K562 (cell line): Measurements from ENCODE around the gene PLEKHA8. TPM values are rescaled to one million over a fixed set of nuclear protein-coding genes. Genes with fewer than 3 reads are reported as not detected.
A peak's percentile ranks its signal among the peaks of the same experiment; 100 is the strongest.

Source experiments
- ATAC-seq: fragments of 200-7000 bp; cut with Tn5 transposase; 3 replicates; pipeline ENCODE4 v1.9.1; 2020; ENCODE audit warnings: moderate library complexity
- BruUV-seq: library from RNA; stranded (reverse); fragments of 400-500 nt; replicated peaks from 2 replicates; lab custom pipeline; 2021; lab: Mats Ljungman, UMichigan
- CTCF ChIA-PET: fragments of 300-600 bp; formaldehyde crosslinking; extraction: SDS; loops from one replicate; lab custom pipeline; 2021; ENCODE audit warnings: low intra/inter-chr PET ratio; lab: Yijun Ruan, JAX
- POLR2A ChIA-PET: fragments of 300-600, 350-650 bp; sonication (Branson Sonifier 250); formaldehyde crosslinking; extraction: SDS; loops from one replicate; lab custom pipeline; 2021; ENCODE audit warnings: antibody characterized with exemption, inconsistent platforms; lab: Yijun Ruan, JAX
- DNase-seq, 4 experiments: peaks; one replicate each; pipeline versions ENCODE4 v3.0.0 to v3.0.0-alpha.2; 2011 to 2018; ENCODE audit warnings: low spot score in 3 of 4, mixed read lengths in 3 of 4; ENCODE audit errors: extremely low read depth in 1 of 4
- FAIRE-seq: peaks from 2 replicates; lab custom pipeline; 2011; peaks lifted over from hg19 to GRCh38; lab: Jason Lieb, UNC
- H2AFZ ChIP-seq: 2 replicates; pipeline ENCODE4 v1.6.0; 2011; ENCODE audit warnings: low read depth, low read length, control low read depth, inconsistent platforms
- H3K27ac ChIP-seq: fragments of 200-600 bp; 3 replicates; pipeline ENCODE4 v1.8.0; 2011; ENCODE audit warnings: low read depth, mild to moderate bottlenecking, control low read depth, inconsistent platforms, low read length, moderate library complexity, mixed read lengths; ENCODE audit errors: extremely low read depth
- H3K27me3 ChIP-seq, 2 experiments: fragments of 300-600 bp in 1 of 2; 2 replicates in 1 of 2; 3 replicates in 1 of 2; pipeline versions ENCODE4 v1.6.0 to v1.8.0; 2011; ENCODE audit warnings: inconsistent platforms in 2 of 2, low read length in 2 of 2, mild to moderate bottlenecking in 1 of 2, mixed read lengths in 1 of 2, moderate library complexity in 1 of 2; ENCODE audit not compliant: control insufficient read depth in 2 of 2, insufficient read depth in 2 of 2
- H3K36me3 ChIP-seq: fragments of 300-600 bp; 3 replicates; pipeline ENCODE4 v1.8.0; 2011; ENCODE audit warnings: mild to moderate bottlenecking, low read length, inconsistent platforms; ENCODE audit not compliant: control insufficient read depth, insufficient read depth
- H3K4me1 ChIP-seq, 2 experiments: fragments of 200-600 bp in 1 of 2; replicated peaks in 1 of 2; 2 replicates in 1 of 2; 3 replicates in 1 of 2; pipeline versions ENCODE4 v1.5.1 to v1.8.0; 2011; ENCODE audit warnings: inconsistent platforms in 2 of 2, low read length in 2 of 2, mild to moderate bottlenecking in 1 of 2, mixed read lengths in 1 of 2, moderate library complexity in 1 of 2; ENCODE audit not compliant: control insufficient read depth in 2 of 2, insufficient read depth in 2 of 2
- H3K4me2 ChIP-seq: 2 replicates; pipeline ENCODE4 v1.6.1; 2011; ENCODE audit warnings: low read length, control low read depth, inconsistent platforms, mixed read lengths; ENCODE audit not compliant: insufficient read depth
- H3K4me3 ChIP-seq: fragments of 200-600 bp; sonication (generic), shearing (Covaris generic); 2 replicates; pipeline ENCODE4 v1.5.1; 2016; ENCODE audit warnings: control low read depth, inconsistent platforms
- H3K79me2 ChIP-seq: fragments of 200-600 bp; 3 replicates; pipeline ENCODE4 v1.8.0; 2011; ENCODE audit warnings: low read length, inconsistent platforms; ENCODE audit not compliant: control insufficient read depth, insufficient read depth
- H3K9ac ChIP-seq, 2 experiments: 2 replicates each; pipeline versions ENCODE4 v1.6.0 to v1.6.1; 2011; ENCODE audit warnings: low read depth in 2 of 2, low read length in 2 of 2, control low read depth in 1 of 2, inconsistent platforms in 1 of 2, mild to moderate bottlenecking in 1 of 2, mixed read lengths in 1 of 2; ENCODE audit not compliant: insufficient read depth in 1 of 2
- H3K9me1 ChIP-seq: one replicate; pipeline ENCODE4 v1.6.0; 2011; ENCODE audit warnings: inconsistent platforms, mild to moderate bottlenecking, low read length, moderate library complexity; ENCODE audit not compliant: control insufficient read depth, insufficient read depth
- H3K9me3 ChIP-seq: replicated peaks from 2 replicates; pipeline ENCODE4 v1.5.1; 2011; ENCODE audit warnings: low read depth, low read length, inconsistent platforms; ENCODE audit not compliant: control insufficient read depth, insufficient read depth
- H4K20me1 ChIP-seq: replicated peaks from 2 replicates; pipeline ENCODE4 v1.6.1; 2011; ENCODE audit warnings: low read length, inconsistent platforms, mixed read lengths; ENCODE audit not compliant: control insufficient read depth, insufficient read depth
- AFF1 ChIP-seq, 2 experiments: fragments of 450-650 bp; IDR thresholded peaks; 2 replicates each; pipeline ENCODE4 v1.6.1; 2018; ENCODE audit warnings: mild to moderate bottlenecking in 2 of 2, low read depth in 1 of 2; ENCODE audit not compliant: partially characterized antibody in 2 of 2
- C11orf30 ChIP-seq: fragments of 450-650 bp; IDR thresholded peaks from 2 replicates; pipeline ENCODE4 v1.6.1; 2016; ENCODE audit warnings: low read depth, mild to moderate bottlenecking
- CHCHD3 ChIP-seq: fragments of 250-450 bp; sonication (Bioruptor Pico); IDR thresholded peaks from 2 replicates; pipeline ENCODE4 v2.1.2; 2022; ENCODE audit warnings: mild to moderate bottlenecking
- ELK1 ChIP-seq: sonication (generic); formaldehyde crosslinking; IDR thresholded peaks from 2 replicates; pipeline ENCODE4 v1.8.1; 2022; ENCODE audit warnings: missing genetic modification reagents
- ID3 ChIP-seq, 2 experiments: fragments of 250-450 bp in 1 of 2; fragments of 450-650 bp in 1 of 2; sonication (Bioruptor Pico) in 1 of 2; IDR thresholded peaks; 2 replicates each; pipeline versions ENCODE4 v1.6.1 to v1.8.0; 2016 to 2021; ENCODE audit warnings: mild to moderate bottlenecking in 2 of 2, moderate library complexity in 2 of 2, missing compliant biosample characterization in 1 of 2, missing genetic modification characterization in 1 of 2
- IFI16 ChIP-seq: fragments of 250-450 bp; sonication (Bioruptor Pico); IDR thresholded peaks from 2 replicates; pipeline ENCODE4 v2.1.2; 2022; ENCODE audit warnings: mild to moderate bottlenecking, inconsistent platforms
- NELFE ChIP-seq: IDR thresholded peaks from 2 replicates; pipeline ENCODE4 v1.6.1; 2011; ENCODE audit warnings: mild to moderate bottlenecking; ENCODE audit not compliant: insufficient read depth, insufficient read length
- PTTG1 ChIP-seq: fragments of 450-650 bp; IDR thresholded peaks from 2 replicates; pipeline ENCODE4 v1.6.1; 2016; ENCODE audit warnings: low read depth, mild to moderate bottlenecking, missing genetic modification characterization, missing compliant biosample characterization
- RBFOX2 ChIP-seq: fragments of 200-400 bp; formaldehyde crosslinking; IDR thresholded peaks from 2 replicates; pipeline ENCODE4 v1.6.1; 2017; ENCODE audit warnings: low read depth, mild to moderate bottlenecking, low read length, moderate library complexity
- SNAPC5 ChIP-seq: fragments of 250-450 bp; sonication (Bioruptor Pico); IDR thresholded peaks from 2 replicates; pipeline ENCODE4 v1.8.0; 2021; ENCODE audit warnings: moderate library complexity, mild to moderate bottlenecking, inconsistent platforms
- WHSC1 ChIP-seq: IDR thresholded peaks from one replicate; pipeline ENCODE4 v1.6.1; 2012; ENCODE audit warnings: low read length, control low read depth, inconsistent platforms
- ZBTB7A ChIP-seq: IDR thresholded peaks from 2 replicates; pipeline ENCODE4 v1.6.1; 2011; ENCODE audit warnings: low read depth, mild to moderate bottlenecking, low read length, moderate library complexity, borderline replicate concordance; ENCODE audit not compliant: control insufficient read depth
- ZNF589 ChIP-seq: fragments of 200-800 bp; sonication (Bioruptor generic); IDR thresholded peaks from 2 replicates; pipeline ENCODE4 v1.6.1; 2016; ENCODE audit warnings: low read depth, missing genetic modification characterization, missing compliant biosample characterization
- ZNF785 ChIP-seq: fragments of 250-450 bp; sonication (Bioruptor Pico); IDR thresholded peaks from 2 replicates; pipeline ENCODE4 v1.4.0; 2020; ENCODE audit warnings: mild to moderate bottlenecking
- ZZZ3 ChIP-seq: fragments of 450-650 bp; IDR thresholded peaks from 2 replicates; pipeline ENCODE4 v1.6.1; 2016; ENCODE audit warnings: antibody characterized with exemption, mild to moderate bottlenecking, moderate library complexity
- WGBS: fragments of 100-300 bp; shearing (Covaris generic); methylation state at CpG from one replicate; pipeline ENCODE4 v1.1.6; 2016; ENCODE audit warnings: low coverage, mixed read lengths; ENCODE audit not compliant: insufficient coverage; ENCODE audit errors: missing lambda C conversion rate; 5-methylcytosine and 5-hydroxymethylcytosine counted together
- in situ Hi-C: fragments of 300-500 bp; cut with MboI; formaldehyde crosslinking; loops from 4 replicates; pipeline ENCODE4 v1.15.0; 2018; ENCODE audit warnings: inconsistent platforms, mixed read lengths
- intact Hi-C: fragments of 100-400 bp; cut with micrococcal nuclease; formaldehyde crosslinking; loops from 2 replicates; pipeline ENCODE4 v1.14.2; 2022
- polyA plus RNA-seq, 8 experiments: library from polyadenylated mRNA; depleted of rRNA in 4 of 8; stranded (reverse) in 5 of 8; unstranded in 3 of 8; fragments of >200 nt; fragmentation: Nextera tagmentation in 2 of 8; fragmentation: Illumina TruSeq in 1 of 8; extraction: Ambion mirVana in 2 of 8; extraction: Trizol in 1 of 8; gene quantifications; 2 replicates each; pipeline versions ENCODE4 v1.2.1 to v1.2.3, GENCODE V29; 2011 to 2014; ENCODE audit warnings: inconsistent platforms in 1 of 8, missing spikeins in 1 of 8
- total RNA-seq, 7 experiments: library from RNA; depleted of rRNA in 6 of 7; stranded (reverse); fragments of >200 nt in 6 of 7; fragmentation: Illumina TruSeq in 2 of 7; extraction: Trizol in 2 of 7; gene quantifications; 2 replicates each; pipeline versions ENCODE4 v1.2.1 to v1.2.3, GENCODE V29; 2011 to 2021; ENCODE audit warnings: low replicate concordance in 1 of 7

PLEKHA8 gene
- total and polyA plus RNA-seq, 9 of the 15 experiments (the other 6 are each of a cell fraction or from before 2014, with no cell fraction given), result 3.2 to 16.3 (median 11.8) TPM

- POLR2A ChIA-PET, result interaction anchor here (0.6 to 2.4 kb wide), 3 partner anchors 11 to 665 kb away, joined by 3 to 13 read pairs (median 11); no protein-coding TSS in a partner anchor
- Histone ChIP-seq H3K4me3 (peak within 1 kb of the TSS; percentile 76), H3K9me3 (no peaks in the 10 kb centered on the region), H3K79me2 (peaks cover 7% of the 10 kb centered on the region; the same call in 2 of the 3 replicates), H4K20me1 (no peaks in the 10 kb centered on the region), H3K9ac (peak within 1 kb of the TSS; percentile 72 to 95), H3K36me3 (no peaks in the 10 kb centered on the region), H3K27ac (peak within 1 kb of the TSS; percentile 68; the same call in 2 of the 3 replicates), H2AFZ (peak within 1 kb of the TSS; percentile 88), H3K4me2 (peak within 1 kb of the TSS; percentile 81), H3K27me3 (no peaks in the 10 kb centered on the region), H3K4me1 (peaks cover 5 to 16% of the 10 kb centered on the region in 2 experiments; a peak in 4 of 5 replicates), H3K9me1 (no peaks in the 10 kb centered on the region)
- CTCF ChIA-PET, result interaction anchor here (0.6 kb wide), 1 partner anchor 427 kb away, joined by 3 read pairs; no protein-coding TSS in a partner anchor
- in situ Hi-C loops, result no loop called here
- DNase-seq (peak; percentile 91 to 99 (median 99)), FAIRE-seq (peak; percentile 71), ATAC-seq (peak; percentile 94)
- no TSS peak for BruUV-seq
- 0% methylated on average over 32 of the region's 99 CpGs for WGBS
- intact Hi-C loops, result loop anchor here (5.0 kb wide), 1 partner anchor 107 kb away; the partner anchor contains the start of genes FKBP14 and PLEKHA8
- TF ChIP-seq ZZZ3 (no peak), SNAPC5 (CRISPR knock-in tag) (no peak), CHCHD3 (CRISPR knock-in tag) (no peak), IFI16 (CRISPR knock-in tag) (no peak), WHSC1 (no peak), C11orf30 (no peak), PTTG1 (no peak), ZBTB7A (no peak), ID3 (CRISPR knock-in tag; IDR thresholded peaks at IDR 0.05) (no peak), ID3 (tag; IDR thresholded peaks at IDR 0.05) (no peak), RBFOX2 (peak; percentile 49), ELK1 (no peak), ZNF785 (no peak), AFF1 (IDR thresholded peaks at IDR 0.05; ENCODE audit: low read depth in 1 of 2, partially characterized antibody in 2 of 2) (no peak), ZNF589 (CRISPR knock-in tag) (no peak), NELFE (no peak)
Measured at GRCh38 chr7:30134611-30135300, 106.5 kb downstream of the PLEKHA8 start, which contains the start of gene MTURN. TSS of gene MTURN (plus strand) at chr7:30134986. CDS start at chr7:30135137, 151 bp downstream.
